ENCODE results near the gene MMP21. TPM values are rescaled to one million over a fixed set of nuclear protein-coding genes. Genes with fewer than 3 reads are reported as not detected.

MMP21 gene
- total and polyA plus RNA-seq, 2 of the 13 experiments (the other 11 are each of a cell fraction or from before 2014, with no cell fraction given): not detected

DNA sequence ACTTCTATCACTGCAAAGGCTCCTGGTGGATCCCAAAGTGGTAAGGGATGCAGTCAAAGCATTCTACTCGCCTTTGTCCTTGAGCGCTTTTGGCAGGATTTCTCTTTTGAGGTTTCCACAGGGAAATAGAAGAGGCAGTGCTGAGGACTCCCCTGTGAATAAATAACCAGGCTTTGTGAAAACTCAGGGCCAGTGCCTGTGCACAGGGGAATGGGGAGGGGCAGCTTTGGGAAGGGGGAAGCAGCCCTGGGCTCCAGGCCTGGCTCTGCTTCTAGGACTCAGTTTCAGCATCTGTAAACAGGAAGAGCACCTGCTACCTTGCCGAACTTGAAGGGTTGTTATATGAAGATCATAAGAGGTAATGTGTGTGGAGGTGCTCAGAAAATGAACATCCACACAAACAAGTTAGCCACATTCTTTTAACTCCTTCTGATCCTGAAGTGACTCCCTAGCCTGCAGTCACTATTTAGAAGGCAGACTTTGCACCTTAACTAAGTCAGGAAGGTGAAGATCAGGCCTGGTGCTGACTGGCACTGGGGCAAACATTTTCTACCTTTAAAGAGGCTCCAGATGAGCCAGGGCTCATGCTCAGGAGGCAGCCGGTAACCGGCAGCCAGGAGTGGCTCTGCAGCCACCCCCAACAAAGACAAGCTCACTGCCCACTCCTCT lies 22.5 kb upstream of the MMP21 start:
- Histone ChIP-seq H3K36me3 (replicated peaks in 1 of 2; ENCODE audit: control insufficient read depth in 1 of 2, insufficient read depth in 2 of 2, low read length in 2 of 2) (peaks cover 0 to 8% of the 10 kb centered on the region in 2 experiments; a peak in 2 of 5 replicates), H3K9ac (ENCODE audit: insufficient read depth, low read depth, low read length) (peak overlapping the region; percentile 3; the same call in 1 of the 2 replicates), H3K27ac (ENCODE audit: extremely low read length, insufficient read depth, low read length) (peak overlapping the region; percentile 57), H3K4me3 (replicated peaks in 1 of 3; ENCODE audit: insufficient read depth in 1 of 3, low read depth in 2 of 3, low read length in 3 of 3) (peak overlapping the region in 1 of 3 experiments; percentile 11; a peak in 1 of 6 replicates), H3K4me2 (ENCODE audit: low read depth, low read length) (peak overlapping the region; percentile 58), H4K20me1 (ENCODE audit: insufficient read depth, low read length) (no peaks in the 10 kb centered on the region), H3K79me2 (ENCODE audit: insufficient read depth, low read length) (no peaks in the 10 kb centered on the region), H3K27me3 (ENCODE audit: control insufficient read depth in 1 of 2, insufficient read depth in 2 of 2, low read length in 2 of 2) (no peaks in the 10 kb centered on the region), H3K4me1 (ENCODE audit: insufficient read depth, low read length) (peaks cover 47% of the 10 kb centered on the region), H2AFZ (ENCODE audit: low read length) (no peak overlapping the region), H3K9me3 (ENCODE audit: low read length) (no peaks in the 10 kb centered on the region)
- peak; percentile 79 for DNase-seq (ENCODE audit: low spot score)
- no TSS peak for BruUV-seq (replicated peaks)
- ATAC-seq: peak; percentile 96
- peak; percentile 90 for FAIRE-seq
- in situ Hi-C loops (cut with HindIII; ENCODE audit: extremely low pct_ligation_motif_present, low pct_unique_long_range_greater_than_20kb) (no loop called here), intact Hi-C loops (cut with micrococcal nuclease; ENCODE audit: unreplicated experiment) (no loop called here)
- WGBS (ENCODE audit: low lambda C conversion rate): 10% methylated on average over 2 of the region's 5 CpGs
- CTCF ChIA-PET (ENCODE audit: low intra/inter-chr PET ratio, low total read pairs): no interaction called here
- POLR2A ChIA-PET: interaction anchor here (1.2 kb wide), 1 partner anchor 10 kb away, joined by 4 read pairs; no protein-coding TSS in a partner anchor
- peak; percentile 46 for TF ChIP-seq ASH2L (IDR thresholded peaks at IDR 0.05; ENCODE audit: insufficient read length, low read depth, low read length)
- no peak for TF ChIP-seq ZNF672 (CRISPR knock-in tag; IDR thresholded peaks at IDR 0.05)
- no peak for TF ChIP-seq SOX13 (IDR thresholded peaks at IDR 0.05)
- peak in 1 of 2 experiments; percentile 51; a peak in 2 of 4 replicates for TF ChIP-seq SOX13 (CRISPR knock-in tag; conservative IDR thresholded peaks at IDR 0.05 in 1 of 2, IDR thresholded peaks at IDR 0.05 in 1 of 2)
- peak; percentile 33; the same call in 1 of the 2 replicates for TF ChIP-seq BCL6 (CRISPR knock-in tag; IDR thresholded peaks at IDR 0.05)
- 0 out of 2 replicates have a peak, but pooled peaks have one; percentile 34 for TF ChIP-seq SOX5 (CRISPR knock-in tag; IDR thresholded peaks at IDR 0.05; ENCODE audit: borderline replicate concordance)
- 0 out of 2 replicates have a peak, but pooled peaks have one; percentile 42 for TF ChIP-seq ZNF564 (CRISPR knock-in tag; IDR thresholded peaks at IDR 0.05)
- no peak for TF ChIP-seq RELA (CRISPR knock-in tag; IDR thresholded peaks at IDR 0.05)
- 0 out of 2 replicates have a peak, but pooled peaks have one; percentile 32 for TF ChIP-seq ZNF350 (CRISPR knock-in tag; IDR thresholded peaks at IDR 0.05; ENCODE audit: borderline replicate concordance, low read depth)
- TF ChIP-seq HOXA3 (CRISPR knock-in tag; IDR thresholded peaks at IDR 0.05): 0 out of 2 replicates have a peak, but pooled peaks have one; percentile 8
- TF ChIP-seq THRA (CRISPR knock-in tag; IDR thresholded peaks at IDR 0.05; ENCODE audit: borderline replicate concordance): 0 out of 2 replicates have a peak, but pooled peaks have one; percentile 25
- peak; percentile 66 for TF ChIP-seq PATZ1 (CRISPR knock-in tag; IDR thresholded peaks at IDR 0.05)
- peak; percentile 45; the same call in 1 of the 2 replicates for TF ChIP-seq HDAC1 (CRISPR knock-in tag; IDR thresholded peaks at IDR 0.05)
- peak; percentile 44; the same call in 1 of the 2 replicates for TF ChIP-seq RXRB (CRISPR knock-in tag; IDR thresholded peaks at IDR 0.05; ENCODE audit: borderline replicate concordance)
- peak; percentile 94 for TF ChIP-seq ZSCAN25 (CRISPR knock-in tag; IDR thresholded peaks at IDR 0.05)
- TF ChIP-seq ZNF687 (CRISPR knock-in tag; IDR thresholded peaks at IDR 0.05): peak; percentile 40
